Cardiac septum (tissue), 1 donor: ENCODE measurements around the gene SORL1. TPM values are rescaled to one million over a fixed set of nuclear protein-coding genes. Genes with fewer than 3 reads are reported as not detected.
"Not testable (repeated sequence)": the region's sequence is repeated elsewhere in the genome, so short reads cannot be mapped to it uniquely, and the experiment has no call there.

ENCODE experiments used
- DNase-seq: peaks from one replicate; pipeline ENCODE4 v3.0.0-alpha.2; 2020; ENCODE audit warnings: low spot score
- intact Hi-C: fragments of 100-400 bp; cut with DNase I; formaldehyde crosslinking; loops from one replicate; pipeline ENCODE4 v1.14.0; 2022
- total RNA-seq: library from RNA; stranded (reverse); fragmentation: NEBNext Ultra II Directional; extraction: Animal tissue kit (Norgen Biotek cat#: 25700); gene quantifications from one replicate; pipeline ENCODE4 v1.2.1, GENCODE V29; 2021
- donor health status: DM: no; HTN: no; CAD: no.

SORL1 gene
- total RNA-seq, 1 donor from 2014 or later = 8.0 TPM

- intact Hi-C loops = no loop called here
- no peak for DNase-seq
Observed at GRCh38 chr11:121487191-121487590, 35.1 kb downstream of the SORL1 start.

- intact Hi-C loops = no loop called here
- DNase-seq = no peak
Observed at GRCh38 chr11:121488170-121488569, 36.1 kb downstream of the SORL1 start.

GRCh38 chr11:121488641-121489040, 36.5 kb downstream of the SORL1 start:
- intact Hi-C loops = no loop called here
- DNase-seq = no peak

- DNase-seq = no peak
- intact Hi-C loops = no loop called here
Observed at GRCh38 chr11:121489823-121490222, 37.7 kb downstream of the SORL1 start.

GRCh38 chr11:121494355-121495099, 42.4 kb downstream of the SORL1 start:
- no peak for DNase-seq
- intact Hi-C loops = no loop called here

- intact Hi-C loops = no loop called here
Observed at GRCh38 chr11:121497176-121497998, 45.3 kb downstream of the SORL1 start.

GRCh38 chr11:121499405-121499804, 47.3 kb downstream of the SORL1 start:
- no peak for DNase-seq
- intact Hi-C loops = no loop called here

More at GRCh38 chr11:121497176-121497998, 45.3 kb downstream of the SORL1 start:
- no peak for DNase-seq

GRCh38 chr11:121500275-121500674, 48.2 kb downstream of the SORL1 start:
- intact Hi-C loops = no loop called here
- no peak for DNase-seq

GRCh38 chr11:121500717-121501116, 48.6 kb downstream of the SORL1 start:
- DNase-seq = no peak
- intact Hi-C loops = no loop called here

- no peak for DNase-seq
- intact Hi-C loops = no loop called here
Observed at GRCh38 chr11:121503051-121503450, 50.9 kb downstream of the SORL1 start.

GRCh38 chr11:121506237-121506636, 54.1 kb downstream of the SORL1 start:
- DNase-seq, intact Hi-C loops: not testable (repeated sequence)

- DNase-seq = no peak
- intact Hi-C loops = no loop called here
Observed at GRCh38 chr11:121508449-121508848, 56.3 kb downstream of the SORL1 start.

GRCh38 chr11:121510438-121510837, 58.3 kb downstream of the SORL1 start:
- intact Hi-C loops = no loop called here
- no peak for DNase-seq

- intact Hi-C loops = no loop called here
- no peak for DNase-seq
Observed at GRCh38 chr11:121512468-121513465, 60.7 kb downstream of the SORL1 start.

GRCh38 chr11:121513807-121514206, 61.7 kb downstream of the SORL1 start:
- no peak for DNase-seq
- intact Hi-C loops = no loop called here

GRCh38 chr11:121514432-121515334, 62.6 kb downstream of the SORL1 start:
- no peak for DNase-seq
- intact Hi-C loops = no loop called here

- intact Hi-C loops = no loop called here
- no peak for DNase-seq
Observed at GRCh38 chr11:121515335-121515671, 63.2 kb downstream of the SORL1 start.

GRCh38 chr11:121517996-121518395, 65.9 kb downstream of the SORL1 start:
- intact Hi-C loops = no loop called here
- no peak for DNase-seq
